K562 (cell line): Measurements from ENCODE around the gene IGSF3. TPM values are rescaled to one million over a fixed set of nuclear protein-coding genes. Genes with fewer than 3 reads are reported as not detected.

Experiments used
- CEBPZ ChIP-seq: fragments of 150-350 bp; IDR thresholded peaks from 2 replicates; pipeline ENCODE4 v1.6.1; 2014; ENCODE audit warnings: low read depth, mild to moderate bottlenecking, low read length, borderline replicate concordance
- EP400 ChIP-seq: fragments of 450-650 bp; IDR thresholded peaks from 2 replicates; pipeline ENCODE4 v1.6.1; 2017; ENCODE audit warnings: antibody characterized with exemption, mild to moderate bottlenecking, moderate library complexity
- FOXP1 ChIP-seq: sonication (generic); formaldehyde crosslinking; IDR thresholded peaks from 2 replicates; pipeline ENCODE4 v1.8.0; 2022; ENCODE audit warnings: mild to moderate bottlenecking, missing genetic modification reagents
- GABPB2 ChIP-seq: fragments of 250-450 bp; sonication (Bioruptor Pico); conservative IDR thresholded peaks from 2 replicates; pipeline ENCODE4 v1.5.1; 2021; ENCODE audit warnings: mild to moderate bottlenecking
- HDAC3 ChIP-seq: fragments of 450-650 bp; IDR thresholded peaks from 2 replicates; pipeline ENCODE4 v1.6.1; 2018; ENCODE audit warnings: borderline replicate concordance, mild to moderate bottlenecking, moderate library complexity; ENCODE audit not compliant: partially characterized antibody
- KDM2B ChIP-seq: fragments of 250-450 bp; sonication (Bioruptor Pico); IDR thresholded peaks from 2 replicates; pipeline ENCODE4 v1.8.0; 2021; ENCODE audit warnings: mild to moderate bottlenecking, moderate library complexity
- KLF10 ChIP-seq: fragments of 250-450 bp; sonication (Bioruptor Pico); IDR thresholded peaks from 2 replicates; pipeline ENCODE4 v1.6.1; 2021; ENCODE audit warnings: matching md5 sums
- MAZ ChIP-seq, 2 experiments: fragments of 450-650 bp in 1 of 2; sonication (generic) in 1 of 2; formaldehyde crosslinking; IDR thresholded peaks in 1 of 2; conservative IDR thresholded peaks in 1 of 2; 2 replicates each; pipeline versions ENCODE4 v1.4.0 to v1.5.0; 2020; ENCODE audit warnings: mild to moderate bottlenecking in 1 of 2, missing genetic modification reagents in 1 of 2
- MEF2A ChIP-seq: IDR thresholded peaks from 2 replicates; pipeline ENCODE4 v1.6.1; 2011; ENCODE audit warnings: low read depth, mild to moderate bottlenecking, low read length, moderate library complexity; ENCODE audit not compliant: control insufficient read depth
- NFIC ChIP-seq: fragments of 450-650 bp; IDR thresholded peaks from 2 replicates; pipeline ENCODE4 v1.6.1; 2017; ENCODE audit warnings: mild to moderate bottlenecking, inconsistent platforms
- NFXL1 ChIP-seq: fragments of 450-650 bp; formaldehyde crosslinking; IDR thresholded peaks from 2 replicates; pipeline ENCODE4 v1.4.0; 2021; ENCODE audit warnings: mild to moderate bottlenecking
- NONO ChIP-seq, 2 experiments: fragments of 200-400 bp in 1 of 2; fragments of 450-650 bp in 1 of 2; formaldehyde crosslinking in 1 of 2; IDR thresholded peaks; 2 replicates each; pipeline ENCODE4 v1.6.1; 2017; ENCODE audit warnings: low read depth in 2 of 2, mild to moderate bottlenecking in 2 of 2, moderate library complexity in 2 of 2, low read length in 1 of 2
- PBX2 ChIP-seq, 2 experiments: IDR thresholded peaks in 1 of 2; conservative IDR thresholded peaks in 1 of 2; 2 replicates each; pipeline ENCODE4 v1.6.1; 2016; ENCODE audit warnings: low read depth in 2 of 2, mild to moderate bottlenecking in 1 of 2, missing compliant biosample characterization in 1 of 2, missing genetic modification characterization in 1 of 2, moderate library complexity in 1 of 2
- ZBTB2 ChIP-seq: fragments of 450-650 bp; IDR thresholded peaks from 2 replicates; pipeline ENCODE4 v1.6.1; 2016; ENCODE audit warnings: antibody characterized with exemption
- ZNF449 ChIP-seq: fragments of 250-450 bp; sonication (Bioruptor Pico); IDR thresholded peaks from 2 replicates; pipeline ENCODE4 v1.8.0; 2022; ENCODE audit warnings: moderate library complexity, mild to moderate bottlenecking, inconsistent platforms
- ZNF551 ChIP-seq: fragments of 250-450 bp; sonication (Bioruptor Pico); IDR thresholded peaks from 2 replicates; pipeline ENCODE4 v1.5.0; 2021; ENCODE audit warnings: mild to moderate bottlenecking, moderate library complexity
- polyA plus RNA-seq, 8 experiments: library from polyadenylated mRNA; depleted of rRNA in 4 of 8; stranded (reverse) in 5 of 8; unstranded in 3 of 8; fragments of >200 nt; fragmentation: Nextera tagmentation in 2 of 8; fragmentation: Illumina TruSeq in 1 of 8; extraction: Ambion mirVana in 2 of 8; extraction: Trizol in 1 of 8; gene quantifications; 2 replicates each; pipeline versions ENCODE4 v1.2.1 to v1.2.3, GENCODE V29; 2011 to 2014; ENCODE audit warnings: inconsistent platforms in 1 of 8, missing spikeins in 1 of 8
- total RNA-seq, 7 experiments: library from RNA; depleted of rRNA in 6 of 7; stranded (reverse); fragments of >200 nt in 6 of 7; fragmentation: Illumina TruSeq in 2 of 7; extraction: Trizol in 2 of 7; gene quantifications; 2 replicates each; pipeline versions ENCODE4 v1.2.1 to v1.2.3, GENCODE V29; 2011 to 2021; ENCODE audit warnings: low replicate concordance in 1 of 7

Gene IGSF3
- total and polyA plus RNA-seq, 9 of the 15 experiments (the other 6 are each of a cell fraction or from before 2014, with no cell fraction given) = 1.1 to 15.0 (median 8.3) TPM

- TF ChIP-seq PBX2 (CRISPR knock-in tag; IDR thresholded peaks at IDR 0.05; ENCODE audit: low read depth) (no peak), PBX2 (tag; conservative IDR thresholded peaks at IDR 0.05; ENCODE audit: low read depth) (no peak), NFXL1 (CRISPR knock-in tag) (no peak), FOXP1 (CRISPR knock-in tag) (no peak), MAZ (CRISPR knock-in tag; conservative IDR thresholded peaks at IDR 0.05 in 1 of 2, IDR thresholded peaks at IDR 0.05 in 1 of 2) (no peak; a peak in 1 of 4 replicates), ZNF551 (no peak), KDM2B (no peak), NONO (IDR thresholded peaks at IDR 0.05; ENCODE audit: low read depth in 2 of 2, low read length in 1 of 2) (0 out of 4 replicates have a peak, but pooled peaks of 1 of the 2 experiments have one; percentile 10), GABPB2 (CRISPR knock-in tag) (no peak), ZNF449 (no peak), HDAC3 (peak; percentile 62), KLF10 (CRISPR knock-in tag) (no peak), EP400 (peak; percentile 33; the same call in 1 of the 2 replicates), MEF2A (no peak), CEBPZ (no peak), NFIC (peak; percentile 74), ZBTB2 (no peak)
Observed at GRCh38 chr1:116573431-116574095, 94.0 kb downstream of the IGSF3 start (continued).
